MM.1S (cell line): ENCODE results near the gene NMRK2.

Experiments used
- EZH2 ChIP-seq: fragments of 300-600 bp; sonication (generic); optimal IDR thresholded peaks from 2 replicates; pipeline ENCODE3; 2017; ENCODE audit warnings: low read depth, mild to moderate bottlenecking, antibody characterized with exemption, low read length, mixed read lengths
- EZH2phosphoT487 ChIP-seq: fragments of 300-600 bp; sonication (generic); IDR thresholded peaks from 2 replicates; pipeline ENCODE4 v1.6.1; 2018; ENCODE audit warnings: antibody characterized with exemption, low read length
- TF ChIP-seq, protein P1 (sequence below): fragments of 300-600 bp; sonication (generic); IDR thresholded peaks from 2 replicates; pipeline ENCODE4 v1.5.1; 2016; ENCODE audit warnings: antibody characterized with exemption, low read length, mixed read lengths

- TF ChIP-seq, protein P1, sequence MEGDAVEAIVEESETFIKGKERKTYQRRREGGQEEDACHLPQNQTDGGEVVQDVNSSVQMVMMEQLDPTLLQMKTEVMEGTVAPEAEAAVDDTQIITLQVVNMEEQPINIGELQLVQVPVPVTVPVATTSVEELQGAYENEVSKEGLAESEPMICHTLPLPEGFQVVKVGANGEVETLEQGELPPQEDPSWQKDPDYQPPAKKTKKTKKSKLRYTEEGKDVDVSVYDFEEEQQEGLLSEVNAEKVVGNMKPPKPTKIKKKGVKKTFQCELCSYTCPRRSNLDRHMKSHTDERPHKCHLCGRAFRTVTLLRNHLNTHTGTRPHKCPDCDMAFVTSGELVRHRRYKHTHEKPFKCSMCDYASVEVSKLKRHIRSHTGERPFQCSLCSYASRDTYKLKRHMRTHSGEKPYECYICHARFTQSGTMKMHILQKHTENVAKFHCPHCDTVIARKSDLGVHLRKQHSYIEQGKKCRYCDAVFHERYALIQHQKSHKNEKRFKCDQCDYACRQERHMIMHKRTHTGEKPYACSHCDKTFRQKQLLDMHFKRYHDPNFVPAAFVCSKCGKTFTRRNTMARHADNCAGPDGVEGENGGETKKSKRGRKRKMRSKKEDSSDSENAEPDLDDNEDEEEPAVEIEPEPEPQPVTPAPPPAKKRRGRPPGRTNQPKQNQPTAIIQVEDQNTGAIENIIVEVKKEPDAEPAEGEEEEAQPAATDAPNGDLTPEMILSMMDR, result no peak
- TF ChIP-seq EZH2 (no peak), EZH2phosphoT487 (no peak)
These were observed 50.7 kb downstream of the NMRK2 start for GRCh38 chr19:3983542-3983914.
